Measurements from ENCODE around the gene RALY. TPM values are rescaled to one million over a fixed set of nuclear protein-coding genes. Genes with fewer than 3 reads are reported as not detected.

Gene RALY
- total and polyA plus RNA-seq, 2 of the 4 experiments (the other 2 are of a cell fraction), result 46.2 to 115 TPM

GRCh38 chr20:34037121-34037520 is 43.4 kb downstream of the RALY start:
- no peak overlapping the region for H2AK9ac ChIP-seq (replicated peaks; ENCODE audit: low read depth, low read length, poor library complexity)
- H3K56ac ChIP-seq (ENCODE audit: extremely low read depth, insufficient read depth, low read length), result no peak overlapping the region
- TF ChIP-seq USF2 (IDR thresholded peaks at IDR 0.05; ENCODE audit: low read depth, low read length) (peak; percentile 30; the same call in 1 of the 2 replicates), POLR2A (IDR thresholded peaks at IDR 0.05; ENCODE audit: low read depth, low read length) (no peak)
- no peak overlapping the region; the same call in 1 of the 2 replicates for H4K5ac ChIP-seq (ENCODE audit: low read depth, low read length)
- DNase-seq, result no peak
- no peaks in the 10 kb centered on the region for H3K9me3 ChIP-seq (ENCODE audit: control insufficient read depth, insufficient read depth, low read length)
- H3K4me2 ChIP-seq (ENCODE audit: low read depth, low read length), result peak overlapping the region; percentile 2; the same call in 1 of the 2 replicates
- ChIA-PET POLR2A (ENCODE audit: unreplicated experiment) (no interaction called here), CTCF (no interaction called here)
- no peak overlapping the region; a peak in 1 of 4 replicates for H4K8ac ChIP-seq (ENCODE audit: low read depth in 2 of 2, low read length in 2 of 2)
- H3K27ac ChIP-seq (ENCODE audit: insufficient read depth, low read length), result peak overlapping the region; percentile 63; the same call in 1 of the 2 replicates
- H3K27me3 ChIP-seq (ENCODE audit: control insufficient read depth, insufficient read depth, low read length), result no peaks in the 10 kb centered on the region
- no CpG with 5 or more reads among the region's 4 CpGs for WGBS, 2 experiments (ENCODE audit: extremely low coverage in 2 of 2, insufficient read length in 1 of 2)
- peak overlapping the region; percentile 35; the same call in 1 of the 2 replicates for H3K23ac ChIP-seq (ENCODE audit: low read depth, low read length)
- H2BK5ac ChIP-seq (ENCODE audit: low read depth, low read length, poor library complexity, severe bottlenecking), result peak overlapping the region; percentile 34
- H3K14ac ChIP-seq (replicated peaks; ENCODE audit: low read depth, low read length), result peak overlapping the region; percentile 27; the same call in 1 of the 2 replicates
- no peak overlapping the region for H3K4me3 ChIP-seq (ENCODE audit: insufficient read depth, low read depth, low read length)
- peaks cover 47 to 86% of the 10 kb centered on the region in 2 experiments for H3K79me1 ChIP-seq (ENCODE audit: low read depth in 1 of 2, low read length in 2 of 2)
- BruUV-seq (replicated peaks), result no TSS peak
- no peak overlapping the region for H4K91ac ChIP-seq (ENCODE audit: insufficient read depth, low read depth, low read length)
- H4K20me1 ChIP-seq (ENCODE audit: insufficient read depth, low read length), result peaks cover 69% of the 10 kb centered on the region
- in situ Hi-C loops (cut with MboI; ENCODE audit: low sequenced_read_pairs), result no loop called here
- H2AK5ac ChIP-seq (ENCODE audit: low read depth, low read length), result peak overlapping the region; percentile 28; the same call in 1 of the 2 replicates
- no peak overlapping the region for H2BK20ac ChIP-seq (ENCODE audit: low read depth, low read length)
- 0 out of 2 replicates have a peak overlapping the region, but pooled peaks have one; percentile 1 for H2BK120ac ChIP-seq (ENCODE audit: low read depth, low read length)
- no peak overlapping the region; the same call in 1 of the 2 replicates for H3K4ac ChIP-seq (ENCODE audit: low read depth, low read length)
- peaks cover 10% of the 10 kb centered on the region for H3K4me1 ChIP-seq (ENCODE audit: control insufficient read depth, insufficient read depth, low read length)
- peaks cover 21% of the 10 kb centered on the region for H3K9me1 ChIP-seq (ENCODE audit: insufficient read depth, low read length)
- ATAC-seq (ENCODE audit: low read depth), result peak; percentile 22
- H2BK15ac ChIP-seq (ENCODE audit: low read depth, low read length), result no peak overlapping the region
- intact Hi-C loops (cut with micrococcal nuclease), result no loop called here
- H3K9ac ChIP-seq (ENCODE audit: low read depth, low read length), result no peak overlapping the region
- H3K18ac ChIP-seq (ENCODE audit: low read depth, low read length), result peak overlapping the region; percentile 7; the same call in 1 of the 2 replicates
- H3K36me3 ChIP-seq (ENCODE audit: control insufficient read depth, insufficient read depth, low read length), result peaks cover 17% of the 10 kb centered on the region
- dilution Hi-C loops (cut with HindIII; ENCODE audit: low sequenced_read_pairs, unreplicated experiment), result no loop called here
- H2AFZ ChIP-seq (replicated peaks; ENCODE audit: low read length, poor library complexity), result no peak overlapping the region

Measured in IMR-90 (cell line).